WTC11 (cell line): ENCODE measurements around the gene USE1.

Experiments used
- CTCF ChIP-seq: fragments of 200-600 bp; IDR thresholded peaks from 2 replicates; pipeline ENCODE4 v1.8.0; 2022; ENCODE audit warnings: antibody characterized with exemption
- E2F4 ChIP-seq: sonication (generic); formaldehyde crosslinking; IDR thresholded peaks from 2 replicates; pipeline ENCODE4 v1.8.1; 2022; ENCODE audit warnings: low read depth, mild to moderate bottlenecking, moderate library complexity, missing genetic modification reagents, borderline replicate concordance
- EMX1 ChIP-seq: fragments of 250-450 bp; sonication (Bioruptor Pico); IDR thresholded peaks from 2 replicates; pipeline ENCODE4 v1.8.0; 2021; ENCODE audit warnings: mild to moderate bottlenecking
- FOXK1 ChIP-seq: sonication (generic); formaldehyde crosslinking; IDR thresholded peaks from 2 replicates; pipeline ENCODE4 v1.8.0; 2022; ENCODE audit warnings: mild to moderate bottlenecking, moderate library complexity, missing genetic modification reagents
- JAZF1 ChIP-seq: fragments of 250-450 bp; sonication (Bioruptor Pico); IDR thresholded peaks from 2 replicates; pipeline ENCODE4 v1.9.0; 2021; ENCODE audit warnings: moderate library complexity, mild to moderate bottlenecking, inconsistent platforms
- NR1H2 ChIP-seq: sonication (generic); formaldehyde crosslinking; IDR thresholded peaks from 2 replicates; pipeline ENCODE4 v1.9.0; 2021; ENCODE audit warnings: mild to moderate bottlenecking, moderate library complexity, missing genetic modification reagents
- ZNF121 ChIP-seq: sonication (generic); formaldehyde crosslinking; IDR thresholded peaks from 2 replicates; pipeline ENCODE4 v1.8.0; 2023; ENCODE audit warnings: missing genetic modification reagents
- TF ChIP-seq, protein P1 (sequence below): sonication (generic); formaldehyde crosslinking; IDR thresholded peaks from 2 replicates; pipeline ENCODE4 v1.8.0; 2022; ENCODE audit warnings: mild to moderate bottlenecking, missing genetic modification reagents
- TF ChIP-seq, protein P2 (sequence below): sonication (generic); formaldehyde crosslinking; IDR thresholded peaks from 2 replicates; pipeline ENCODE4 v1.8.0; 2022; ENCODE audit warnings: mild to moderate bottlenecking, missing genetic modification reagents

- TF ChIP-seq CTCF (no peak), ZNF121 (CRISPR knock-in tag) (no peak), EMX1 (CRISPR knock-in tag) (no peak), NR1H2 (CRISPR knock-in tag) (no peak), JAZF1 (CRISPR knock-in tag) (no peak), FOXK1 (CRISPR knock-in tag) (no peak), E2F4 (CRISPR knock-in tag) (no peak)
- TF ChIP-seq, protein P1, sequence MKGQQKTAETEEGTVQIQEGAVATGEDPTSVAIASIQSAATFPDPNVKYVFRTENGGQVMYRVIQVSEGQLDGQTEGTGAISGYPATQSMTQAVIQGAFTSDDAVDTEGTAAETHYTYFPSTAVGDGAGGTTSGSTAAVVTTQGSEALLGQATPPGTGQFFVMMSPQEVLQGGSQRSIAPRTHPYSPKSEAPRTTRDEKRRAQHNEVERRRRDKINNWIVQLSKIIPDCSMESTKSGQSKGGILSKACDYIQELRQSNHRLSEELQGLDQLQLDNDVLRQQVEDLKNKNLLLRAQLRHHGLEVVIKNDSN (CRISPR knock-in tag), result no peak
- TF ChIP-seq, protein P2, sequence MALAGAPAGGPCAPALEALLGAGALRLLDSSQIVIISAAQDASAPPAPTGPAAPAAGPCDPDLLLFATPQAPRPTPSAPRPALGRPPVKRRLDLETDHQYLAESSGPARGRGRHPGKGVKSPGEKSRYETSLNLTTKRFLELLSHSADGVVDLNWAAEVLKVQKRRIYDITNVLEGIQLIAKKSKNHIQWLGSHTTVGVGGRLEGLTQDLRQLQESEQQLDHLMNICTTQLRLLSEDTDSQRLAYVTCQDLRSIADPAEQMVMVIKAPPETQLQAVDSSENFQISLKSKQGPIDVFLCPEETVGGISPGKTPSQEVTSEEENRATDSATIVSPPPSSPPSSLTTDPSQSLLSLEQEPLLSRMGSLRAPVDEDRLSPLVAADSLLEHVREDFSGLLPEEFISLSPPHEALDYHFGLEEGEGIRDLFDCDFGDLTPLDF (CRISPR knock-in tag), result no peak
Observed at GRCh38 chr19:17185590-17185989, 29.6 kb upstream of the USE1 start.
